M059J (cell line): ENCODE results near the gene KRTAP12-1. TPM values are rescaled to one million over a fixed set of nuclear protein-coding genes. Genes with fewer than 3 reads are reported as not detected.

Experiments used
- DNase-seq: peaks from one replicate; pipeline ENCODE4 v3.0.0-alpha.2; 2012; ENCODE audit warnings: low read depth
- total RNA-seq: library from RNA; depleted of rRNA; stranded (reverse); fragments of >200 nt; shearing (Covaris generic); gene quantifications from 2 replicates; pipeline ENCODE4 v1.2.3, GENCODE V29; 2014; rRNA removed

Gene KRTAP12-1, protein sequence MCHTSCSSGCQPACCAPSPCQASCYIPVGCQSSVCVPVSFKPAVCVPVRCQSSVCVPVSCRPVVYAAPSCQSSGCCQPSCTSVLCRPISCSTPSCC
- total RNA-seq: not detected in 2 replicates

DNA sequence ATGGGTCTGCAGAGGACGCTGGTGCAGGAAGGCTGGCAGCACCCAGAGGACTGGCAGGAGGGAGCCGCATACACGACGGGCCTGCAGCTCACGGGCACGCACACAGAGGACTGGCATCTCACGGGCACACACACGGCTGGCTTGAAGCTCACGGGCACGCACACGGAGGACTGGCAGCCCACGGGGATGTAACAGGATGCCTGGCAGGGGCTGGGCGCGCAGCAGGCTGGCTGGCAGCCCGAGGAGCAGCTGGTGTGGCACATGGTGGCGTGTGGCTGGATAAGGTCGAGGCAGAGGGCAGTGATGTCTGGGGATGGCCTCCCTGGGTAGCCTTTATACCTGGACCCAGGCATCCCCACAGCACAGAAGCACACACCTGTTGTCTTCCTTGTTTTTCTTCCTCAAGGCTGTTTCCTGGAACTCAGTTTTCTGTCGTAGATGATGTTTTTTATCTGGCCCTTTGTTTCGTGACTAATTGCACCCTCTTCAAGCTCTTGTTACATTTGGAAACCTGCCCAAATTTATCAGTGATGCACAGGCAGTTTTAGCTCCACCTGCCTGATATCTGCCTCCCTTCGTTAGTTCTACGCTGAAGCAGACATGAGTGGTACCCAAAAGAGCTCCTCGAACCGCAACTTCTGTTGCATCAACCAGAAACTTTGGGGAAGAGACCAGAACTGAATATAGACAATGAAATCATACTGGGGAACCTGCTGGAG is at the start of gene KRTAP12-1:
Gene KRTAP12-1, minus strand, starts transcription at position 303 of the 719 bp plus-strand sequence. Its CDS starts 40 bp downstream, at position 263.
- DNase-seq: no peak

DNA sequence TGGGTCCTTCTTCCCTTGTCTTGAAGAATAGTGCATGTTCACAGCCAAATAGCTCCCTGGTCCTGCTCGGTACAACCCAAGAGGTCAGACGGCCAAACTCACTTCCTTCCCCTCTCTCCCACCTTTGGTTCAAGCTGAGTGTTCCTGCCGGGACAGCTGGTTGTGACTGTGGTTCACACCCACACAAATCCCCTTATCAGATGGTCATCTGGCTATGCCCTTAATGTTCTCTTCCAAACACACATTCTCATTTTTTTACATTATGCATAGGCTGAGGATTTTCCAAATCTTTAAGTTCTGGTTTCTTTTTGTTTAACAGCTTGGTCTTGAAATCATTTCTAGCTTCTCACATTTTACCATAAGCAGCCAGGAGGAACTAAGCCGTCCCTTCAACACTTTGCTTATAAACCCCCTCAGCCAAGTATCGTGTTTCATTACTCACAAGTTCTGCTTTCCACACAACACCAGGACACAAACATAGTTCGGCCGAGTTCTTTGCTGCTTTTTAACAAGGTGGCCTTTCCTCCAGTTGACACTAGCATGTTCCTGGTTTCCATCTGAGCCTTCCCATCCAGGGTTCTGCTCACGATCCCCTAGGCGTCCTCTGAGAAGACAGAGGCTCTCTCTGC is 49.1 kb upstream of the KRTAP12-1 start:
- DNase-seq: no peak

DNA sequence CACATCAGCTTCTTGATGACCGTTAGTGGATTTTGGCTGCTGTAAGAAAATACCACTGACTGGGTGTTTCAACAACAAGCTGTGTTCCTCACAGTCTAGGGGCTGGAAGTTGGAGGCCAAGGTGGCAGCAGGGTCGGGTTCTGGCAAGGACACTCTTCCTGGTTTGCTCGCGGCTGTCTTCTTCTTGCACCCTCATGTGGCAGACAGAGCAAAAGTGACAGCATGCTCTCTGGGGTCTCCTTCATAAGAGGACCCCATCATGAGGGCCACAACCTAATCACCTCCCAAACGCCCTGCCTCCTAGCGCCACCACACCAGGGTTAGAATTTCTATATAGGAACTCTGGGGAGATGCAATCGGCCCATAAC is 48.0 kb upstream of the KRTAP12-1 start:
- no peak for DNase-seq

DNA sequence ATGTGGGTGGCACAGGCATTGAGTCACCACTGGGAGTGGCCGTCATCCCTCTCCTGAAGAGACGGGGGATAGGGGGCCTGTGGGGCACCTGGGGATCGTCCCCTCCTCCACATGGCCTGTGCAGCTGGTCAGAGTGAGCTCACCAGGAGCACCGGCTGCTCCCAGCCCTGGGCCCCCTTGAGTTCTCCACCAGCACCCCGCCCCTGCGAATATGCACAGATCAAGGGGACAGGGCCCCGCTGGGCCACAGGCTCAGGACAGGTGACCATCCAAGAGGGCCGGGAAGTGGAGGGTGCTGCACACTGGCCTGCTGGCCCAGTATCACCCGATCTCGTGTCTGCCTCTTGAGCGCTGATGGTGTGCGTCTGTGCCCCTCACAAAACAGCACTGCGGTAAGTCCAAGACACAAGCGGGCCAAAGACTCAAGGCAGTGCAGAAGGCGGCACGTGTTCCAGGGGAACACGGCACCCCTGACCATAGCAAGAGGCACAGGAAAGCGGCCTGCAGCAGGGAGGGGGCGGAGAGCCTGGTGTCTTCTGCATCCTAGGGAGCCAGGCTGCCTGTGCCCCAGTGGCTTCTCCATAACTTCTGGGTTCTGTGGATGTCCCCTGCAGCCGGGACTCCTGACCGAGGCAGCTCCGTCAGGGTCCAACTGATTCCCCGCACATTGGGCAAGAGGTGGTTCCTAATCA is 47.5 kb upstream of the KRTAP12-1 start:
- no peak for DNase-seq

DNA sequence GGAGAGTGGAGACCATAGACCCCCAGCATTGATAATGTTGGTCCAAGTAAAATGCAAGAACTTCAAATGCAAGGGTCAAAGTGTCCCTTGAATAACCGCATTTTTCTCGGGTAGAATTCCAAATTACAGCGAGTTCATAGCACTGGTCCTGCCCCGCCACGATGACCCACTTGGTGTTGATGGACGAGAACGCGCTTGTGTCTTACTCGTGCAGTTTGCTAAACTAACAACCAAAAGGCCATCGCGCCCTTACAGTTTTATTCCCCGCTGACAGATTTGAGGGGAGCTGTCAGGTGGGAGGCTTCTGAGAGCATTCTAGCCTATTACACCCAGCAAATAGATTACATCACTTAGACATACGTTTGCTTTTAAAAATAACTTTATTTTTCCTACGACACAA is 46.8 kb upstream of the KRTAP12-1 start:
- DNase-seq: no peak

DNA sequence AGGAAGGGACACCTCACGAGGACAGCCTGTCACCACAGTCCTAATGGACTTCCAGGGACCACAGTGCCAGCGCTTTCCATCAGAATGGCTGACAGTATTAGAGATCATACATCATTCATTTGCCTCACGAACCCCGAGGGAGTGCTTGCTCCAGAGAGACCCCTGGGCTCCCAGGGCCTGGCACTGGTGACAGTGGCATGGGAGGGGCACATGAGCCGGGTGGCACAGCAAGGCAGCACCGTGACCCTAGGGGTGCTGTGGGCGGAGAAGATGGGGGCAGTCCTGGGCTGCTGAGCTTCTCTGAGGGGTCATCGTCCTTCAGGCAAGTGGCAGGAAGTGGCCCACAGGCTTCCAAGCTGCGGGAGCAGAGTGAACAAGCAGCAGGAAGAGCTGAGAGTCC is 45.8 kb upstream of the KRTAP12-1 start:
- no peak for DNase-seq

DNA sequence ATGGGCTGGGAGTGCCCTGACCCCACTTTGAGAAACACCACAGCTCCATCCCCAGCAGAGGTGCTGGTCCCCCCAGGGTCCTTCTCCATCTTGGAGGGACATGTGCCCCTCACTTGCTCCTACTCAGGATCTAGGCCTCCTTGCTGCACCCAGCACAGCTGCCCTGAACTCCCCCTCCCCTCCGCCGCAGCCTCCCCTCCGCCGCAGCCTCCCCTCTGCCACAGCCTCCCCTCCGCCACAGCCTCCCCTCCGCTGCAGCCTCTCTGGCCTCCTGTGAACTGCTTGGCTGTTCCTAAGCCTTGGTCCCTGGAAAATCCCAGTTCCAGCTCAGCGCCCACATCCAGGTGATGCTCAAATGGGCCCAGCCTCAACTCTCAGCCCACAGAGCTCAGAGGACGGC is 45.4 kb upstream of the KRTAP12-1 start:
- no peak for DNase-seq

DNA sequence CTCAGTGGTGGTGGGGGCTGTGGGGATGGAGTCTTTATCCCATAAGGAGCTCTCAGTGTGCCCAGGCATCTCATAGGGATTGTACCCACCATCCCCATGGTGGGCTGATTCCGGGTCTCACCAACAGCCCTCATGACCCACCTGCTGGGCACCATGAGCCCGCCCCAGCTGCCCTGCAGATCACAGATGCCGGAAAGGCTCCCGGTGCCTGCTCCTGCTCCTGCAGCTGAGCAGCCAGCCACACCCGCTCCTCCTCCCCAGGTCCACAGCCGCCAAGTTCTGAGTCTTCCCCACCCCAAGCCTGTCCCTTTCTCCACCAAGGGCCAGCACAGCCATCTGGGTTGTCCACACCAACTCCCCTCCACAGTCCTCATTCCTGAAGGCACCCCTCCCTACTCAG is 44.9 kb upstream of the KRTAP12-1 start:
- DNase-seq: no peak

DNA sequence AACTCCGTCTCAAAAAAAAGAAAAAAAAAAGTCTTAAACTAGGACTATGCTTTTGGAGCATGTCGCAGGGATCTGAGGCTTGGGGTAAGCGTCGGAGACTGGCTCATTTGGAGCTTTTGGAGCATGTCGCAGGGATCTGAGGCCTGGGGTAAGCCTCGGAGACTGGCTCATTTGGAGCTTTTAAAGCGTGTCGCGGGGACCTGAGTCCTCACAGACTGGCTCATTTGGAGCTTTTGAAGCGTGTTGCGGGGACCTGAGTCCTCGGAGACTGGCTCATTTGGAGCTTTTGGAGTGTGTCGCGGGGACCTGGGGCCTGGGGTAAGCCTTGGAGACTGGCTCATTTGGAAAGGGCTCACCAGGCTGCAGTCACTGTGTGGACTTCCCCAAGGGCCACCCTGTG is 43.0 kb upstream of the KRTAP12-1 start:
- no peak for DNase-seq

DNA sequence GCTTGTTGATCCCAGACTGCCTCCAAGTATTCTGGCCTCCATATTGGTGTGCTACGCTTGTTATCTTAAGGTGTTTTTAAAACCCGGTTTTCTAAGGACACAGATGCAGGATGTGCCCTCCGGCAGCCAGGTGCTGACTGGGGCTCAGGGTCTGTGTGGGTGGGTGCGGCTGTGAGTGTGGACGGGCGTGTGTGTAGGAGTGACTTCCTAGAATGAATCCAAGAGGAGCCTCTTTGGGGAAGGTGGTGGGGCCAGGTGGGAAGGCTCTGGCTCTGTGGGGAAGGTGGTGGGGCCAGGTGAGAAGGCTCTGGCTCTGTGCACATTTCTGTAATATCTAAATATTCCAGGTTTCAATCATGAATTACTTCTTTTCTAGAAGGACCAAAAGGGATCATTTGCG is 42.2 kb upstream of the KRTAP12-1 start:
- DNase-seq: no peak

DNA sequence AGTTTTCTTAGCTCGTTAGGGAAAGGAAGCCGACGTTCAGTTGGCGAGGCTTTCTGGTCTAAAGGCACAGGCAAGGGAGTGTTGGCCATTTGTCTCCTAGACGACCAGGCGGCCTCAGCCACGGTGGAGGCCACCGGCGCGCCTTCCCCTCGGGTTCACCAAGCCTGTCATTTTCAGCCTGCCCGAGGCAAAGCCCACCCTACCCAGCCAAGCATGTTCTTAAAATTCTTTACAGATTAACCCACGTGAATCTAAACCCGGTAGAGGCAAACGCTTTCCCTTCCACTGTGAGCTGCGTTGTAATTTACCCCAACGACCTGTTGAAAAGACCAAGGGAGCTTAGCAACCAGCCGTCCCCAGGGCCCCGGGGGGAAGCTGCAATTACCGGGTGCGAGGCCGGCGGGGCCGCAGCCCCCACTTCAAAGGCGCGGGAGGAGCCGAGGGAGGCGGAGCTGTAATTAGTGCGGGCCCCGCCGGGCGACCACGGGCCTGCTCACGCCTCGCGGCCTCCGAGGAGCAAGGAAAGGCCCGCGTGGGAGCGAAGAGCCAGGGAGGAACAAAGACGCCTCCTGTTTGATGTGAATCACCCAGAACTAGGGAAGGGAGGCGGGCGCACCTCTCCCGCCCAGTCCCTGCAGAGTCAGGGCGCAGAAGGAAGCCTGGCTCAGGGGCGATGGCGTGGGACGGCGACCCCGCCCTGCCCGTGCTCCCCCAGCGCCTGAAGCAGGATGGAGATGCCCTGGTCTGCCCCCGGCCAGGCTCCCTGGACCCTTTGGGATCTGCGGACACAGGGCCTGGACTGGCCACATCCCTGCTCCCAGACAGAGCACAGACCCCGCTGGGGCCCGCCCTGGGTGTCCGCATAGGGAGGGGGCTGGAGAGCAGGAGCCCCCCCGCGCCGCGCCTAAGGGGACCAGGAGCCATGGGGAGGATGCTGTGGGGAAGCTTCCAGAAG is 41.5 kb upstream of the KRTAP12-1 start:
- DNase-seq: no peak

DNA sequence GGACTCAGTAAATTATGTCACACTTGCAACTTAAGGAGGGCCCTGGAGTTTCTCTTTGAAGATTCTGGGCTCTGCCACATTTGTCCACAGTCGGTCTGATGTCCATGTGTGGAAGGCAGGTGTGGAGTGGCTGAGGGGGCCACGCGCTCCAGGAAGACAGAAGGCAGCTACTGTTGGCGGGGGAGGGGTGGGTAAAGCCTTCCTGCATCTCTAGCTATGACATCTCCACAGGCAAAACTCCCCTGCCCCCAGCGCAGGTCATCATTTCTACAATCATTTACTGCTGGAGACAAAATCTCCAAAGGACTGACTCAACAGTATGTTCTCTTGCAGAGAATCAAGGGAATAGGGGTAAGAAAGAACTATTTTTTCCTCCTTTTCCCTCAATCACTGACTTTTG is 40.8 kb upstream of the KRTAP12-1 start:
- DNase-seq: no peak

DNA sequence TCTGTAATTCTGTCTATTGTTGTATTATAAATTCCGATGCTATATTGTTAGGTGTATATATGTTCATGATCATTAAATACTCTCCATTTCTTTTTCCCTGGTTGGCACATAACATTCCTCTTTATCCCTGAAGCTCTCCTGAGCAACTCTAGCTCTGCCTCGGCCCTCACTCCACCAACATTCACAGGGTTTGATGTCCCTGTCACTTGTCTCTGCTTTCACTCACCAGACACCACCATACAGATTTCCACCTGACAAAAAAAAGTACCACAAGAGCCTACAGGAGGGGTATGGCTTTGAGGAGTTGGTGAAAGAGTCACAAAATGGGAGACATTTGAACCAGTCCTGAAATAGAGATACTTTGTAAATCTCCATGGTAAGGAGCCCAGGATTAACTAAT is 38.2 kb upstream of the KRTAP12-1 start:
- no peak for DNase-seq

DNA sequence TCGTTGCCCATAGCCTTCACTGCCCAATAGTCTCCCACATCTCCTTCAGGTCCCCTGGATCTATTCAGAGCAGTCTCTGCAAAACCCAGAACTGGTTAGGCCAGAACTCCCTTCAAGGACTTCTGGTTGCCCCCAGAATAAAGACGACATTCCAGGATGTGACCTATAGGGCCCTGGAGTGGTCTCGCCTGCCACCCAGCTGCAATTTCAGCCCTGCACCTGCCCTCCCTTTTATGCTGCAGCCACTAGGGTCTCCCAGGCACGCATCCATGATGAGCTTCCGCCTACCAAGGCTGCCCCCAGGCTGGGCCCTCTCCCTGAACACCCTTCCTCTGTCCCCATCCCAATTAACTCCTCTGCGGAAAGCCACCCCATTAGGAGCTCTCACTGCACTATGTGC is 36.6 kb upstream of the KRTAP12-1 start:
- DNase-seq: no peak

DNA sequence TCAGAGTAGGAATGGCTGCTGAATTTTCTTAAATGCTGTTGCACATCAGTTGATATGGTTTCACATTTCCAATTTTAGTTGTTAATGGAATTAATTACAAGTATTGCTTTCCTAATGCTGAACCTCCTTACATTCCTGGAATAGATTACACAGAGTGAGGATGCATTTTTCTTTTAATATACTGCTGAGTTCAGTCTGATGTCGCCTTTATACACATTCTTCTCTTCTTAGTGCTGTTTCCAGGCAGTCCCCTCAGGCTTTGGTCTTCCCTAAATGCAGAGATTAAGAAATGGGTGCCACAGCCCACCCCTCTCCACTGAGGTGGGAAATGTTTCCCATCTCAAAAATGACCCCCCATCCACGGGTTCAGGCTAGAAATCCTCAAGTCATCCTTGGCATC is 36.1 kb upstream of the KRTAP12-1 start:
- no peak for DNase-seq

DNA sequence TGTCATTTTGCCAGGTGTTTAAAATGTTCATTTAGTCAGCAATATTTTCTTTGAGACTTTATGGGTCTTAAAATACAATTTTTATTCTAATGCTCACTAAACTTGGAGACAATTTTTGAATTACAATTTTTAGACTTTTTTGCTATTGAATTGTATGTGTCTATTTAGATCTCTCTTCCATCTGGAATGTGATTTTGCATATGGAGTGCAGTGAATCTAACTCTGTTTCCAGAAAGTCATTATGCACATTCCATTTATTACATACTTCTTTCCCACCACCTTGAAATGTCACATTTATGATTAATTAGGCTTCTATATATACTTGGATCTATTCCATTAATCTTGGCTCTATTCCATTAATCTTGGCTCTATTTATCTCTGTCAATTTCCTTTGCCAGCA is 35.0 kb upstream of the KRTAP12-1 start:
- DNase-seq: no peak

DNA sequence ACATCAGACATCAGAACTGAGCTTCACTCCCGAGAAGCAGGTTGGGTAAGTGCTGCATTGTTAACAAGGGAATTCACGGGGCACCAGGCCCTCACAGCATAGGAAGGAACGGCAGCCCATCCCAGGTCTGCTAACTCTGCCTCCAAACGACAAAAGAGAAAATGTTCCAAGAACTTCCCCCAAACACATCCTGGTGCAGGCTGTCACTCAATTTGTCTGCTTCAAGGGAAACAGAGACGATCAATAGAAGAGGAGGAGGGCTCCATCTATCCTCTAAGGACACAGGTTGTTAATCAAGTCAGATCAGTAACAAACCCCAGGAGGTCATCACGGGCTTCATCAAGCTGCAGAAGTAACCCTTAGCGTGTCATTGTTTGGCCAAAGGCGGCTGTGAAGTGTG is 32.9 kb upstream of the KRTAP12-1 start:
- no peak for DNase-seq

DNA sequence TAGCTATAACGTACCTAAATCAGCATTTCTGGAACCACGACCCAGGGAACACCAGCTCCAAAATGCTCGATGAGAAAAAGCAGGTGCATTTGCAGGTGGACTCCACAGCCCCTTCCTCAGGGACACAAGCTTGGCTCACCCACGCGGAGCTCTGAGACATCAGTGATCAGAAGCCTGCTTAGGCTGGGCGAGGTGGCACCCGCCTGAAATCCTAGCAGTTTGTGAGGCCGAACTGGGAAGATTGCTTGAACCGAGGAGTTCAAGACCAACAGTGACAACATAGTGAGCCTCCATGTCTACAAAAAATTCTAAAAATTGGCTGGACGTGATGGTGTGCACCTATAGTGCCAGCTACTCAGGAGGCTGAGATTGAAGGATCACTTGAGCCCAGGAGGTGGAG is 31.9 kb upstream of the KRTAP12-1 start:
- DNase-seq: no peak

DNA sequence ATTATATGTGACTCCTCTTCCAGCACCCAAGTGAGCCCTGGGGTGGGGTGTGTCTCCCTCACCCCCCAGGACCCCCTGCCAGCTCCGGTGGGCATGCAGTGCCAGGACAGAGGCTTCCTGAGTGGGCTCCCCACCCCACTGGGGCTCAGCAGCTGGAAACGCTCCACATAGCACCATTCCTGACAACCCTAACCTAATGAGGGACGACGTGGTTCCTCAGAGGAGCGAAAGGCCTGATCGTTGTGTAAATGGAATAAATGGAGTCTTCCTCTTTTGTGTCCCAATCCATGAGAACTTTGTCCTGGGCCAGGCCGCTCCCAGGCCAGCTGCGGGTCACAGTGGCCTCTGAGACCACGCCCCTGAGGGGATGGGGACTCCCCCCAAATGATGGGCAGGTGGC is 31.2 kb upstream of the KRTAP12-1 start:
- no peak for DNase-seq

DNA sequence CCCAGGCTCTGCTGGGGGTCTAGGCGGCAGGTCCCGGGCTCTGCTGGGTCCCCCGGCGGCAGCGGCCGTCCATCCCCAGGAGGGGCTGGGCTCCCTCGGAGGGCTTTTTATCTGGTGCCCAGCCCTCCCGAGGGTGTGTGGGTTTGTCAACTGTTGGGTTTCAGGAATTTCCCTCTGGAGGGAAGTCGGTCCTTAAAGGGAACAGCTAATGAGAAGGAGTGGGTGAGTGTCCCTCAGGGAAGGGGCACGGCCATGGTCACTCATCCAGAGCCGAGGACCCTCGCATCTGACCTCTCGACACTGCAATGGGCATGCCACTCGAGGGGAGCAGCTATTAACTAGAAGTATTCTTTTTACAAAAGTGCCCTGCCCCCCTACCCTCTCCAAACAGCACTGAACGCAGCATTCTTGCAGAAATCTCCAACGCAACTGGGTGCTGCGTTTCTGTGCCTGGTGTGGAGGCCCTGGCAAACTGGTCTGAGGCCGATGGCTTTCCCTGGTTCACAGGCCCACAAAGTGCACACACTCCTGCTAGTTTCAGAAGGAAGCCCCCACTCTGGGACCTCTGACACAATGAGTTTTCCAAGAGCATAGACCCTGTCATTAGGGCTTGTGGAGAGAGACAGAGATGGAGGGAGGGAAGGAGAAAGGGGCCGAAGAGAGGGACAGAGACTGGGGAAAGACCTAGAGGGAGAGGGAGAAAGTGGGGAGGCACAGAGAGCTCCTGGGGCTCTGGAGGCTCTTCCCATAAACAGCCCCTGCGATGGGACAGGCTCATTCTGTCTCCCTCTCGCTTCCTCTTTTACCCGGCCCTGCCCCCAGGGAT is 30.5 kb upstream of the KRTAP12-1 start:
- no peak for DNase-seq
